GM12892 (cell line): ENCODE data around the gene UPF3A.

Experiments
- POLR2A ChIP-seq: IDR thresholded peaks from 2 replicates; pipeline ENCODE4 v1.6.1; 2011; ENCODE audit warnings: low read depth, low read length, control low read depth
- POLR2AphosphoS5 ChIP-seq: IDR thresholded peaks from 2 replicates; pipeline ENCODE4 v1.6.1; 2011; ENCODE audit warnings: low read depth, low read length, control low read depth
- TAF1 ChIP-seq: IDR thresholded peaks from 2 replicates; pipeline ENCODE4 v1.6.1; 2011; ENCODE audit warnings: low read depth, mild to moderate bottlenecking, control low read depth, low read length, borderline replicate concordance

- no peak for TF ChIP-seq POLR2A
- TF ChIP-seq TAF1 = no peak
- TF ChIP-seq POLR2AphosphoS5 = no peak
These were observed 15.0 kb downstream of the UPF3A start for GRCh38 chr13:114296448-114296847.
